Ascending aorta (tissue), 2 donors: ENCODE data around the gene USP49. TPM values are rescaled to one million over a fixed set of nuclear protein-coding genes. Genes with fewer than 3 reads are reported as not detected.

Experiments
- DNase-seq, 2 donors: peaks; one replicate each; pipeline ENCODE4 v3.0.0-alpha.2; 2019; ENCODE audit warnings: low spot score in 2 of 2
- H3K27ac ChIP-seq, 2 donors: fragments of 200-600 bp; sonication (generic); one replicate each; pipeline ENCODE4 v1.5.1; 2016 to 2017; ENCODE audit warnings: mild to moderate bottlenecking in 1 of 2
- H3K27me3 ChIP-seq: fragments of 200-600 bp; sonication (generic); one replicate; pipeline ENCODE4 v1.5.1; 2017
- H3K36me3 ChIP-seq, 2 donors: fragments of 200-600 bp; sonication (generic); one replicate each; pipeline ENCODE4 v1.5.1; 2016
- H3K4me1 ChIP-seq, 2 donors: fragments of 200-600 bp; sonication (generic); one replicate each; pipeline ENCODE4 v1.5.1; 2016 to 2017; ENCODE audit warnings: mild to moderate bottlenecking in 1 of 2
- H3K4me3 ChIP-seq, 2 donors: fragments of 200-600 bp; sonication (generic); one replicate each; pipeline ENCODE4 v1.5.1; 2016 to 2017; ENCODE audit warnings: mild to moderate bottlenecking in 1 of 2
- H3K9me3 ChIP-seq, 2 donors: fragments of 200-600 bp; sonication (generic); one replicate each; pipeline ENCODE4 v1.5.1; 2016
- CTCF ChIP-seq, 3 experiments: fragments of 200-600 bp in 2 of 3; fragments of 450-650 bp in 1 of 3; sonication (generic) in 2 of 3; IDR thresholded peaks; one replicate each; pipeline ENCODE4 v1.5.1; 2016 to 2019; ENCODE audit warnings: antibody characterized with exemption in 3 of 3, mild to moderate bottlenecking in 1 of 3, moderate library complexity in 1 of 3
- intact Hi-C: fragments of 100-400 bp; cut with DNase I; formaldehyde crosslinking; loops from one replicate; pipeline ENCODE4 v1.15.1; 2023
- total RNA-seq: library from RNA; depleted of rRNA; stranded (reverse); fragments of >200 nt; gene quantifications from one replicate; pipeline ENCODE4 v1.1.0, GENCODE V29; 2016

USP49 gene
- total RNA-seq, 1 donor from 2014 or later, result 8.7 TPM

DNA sequence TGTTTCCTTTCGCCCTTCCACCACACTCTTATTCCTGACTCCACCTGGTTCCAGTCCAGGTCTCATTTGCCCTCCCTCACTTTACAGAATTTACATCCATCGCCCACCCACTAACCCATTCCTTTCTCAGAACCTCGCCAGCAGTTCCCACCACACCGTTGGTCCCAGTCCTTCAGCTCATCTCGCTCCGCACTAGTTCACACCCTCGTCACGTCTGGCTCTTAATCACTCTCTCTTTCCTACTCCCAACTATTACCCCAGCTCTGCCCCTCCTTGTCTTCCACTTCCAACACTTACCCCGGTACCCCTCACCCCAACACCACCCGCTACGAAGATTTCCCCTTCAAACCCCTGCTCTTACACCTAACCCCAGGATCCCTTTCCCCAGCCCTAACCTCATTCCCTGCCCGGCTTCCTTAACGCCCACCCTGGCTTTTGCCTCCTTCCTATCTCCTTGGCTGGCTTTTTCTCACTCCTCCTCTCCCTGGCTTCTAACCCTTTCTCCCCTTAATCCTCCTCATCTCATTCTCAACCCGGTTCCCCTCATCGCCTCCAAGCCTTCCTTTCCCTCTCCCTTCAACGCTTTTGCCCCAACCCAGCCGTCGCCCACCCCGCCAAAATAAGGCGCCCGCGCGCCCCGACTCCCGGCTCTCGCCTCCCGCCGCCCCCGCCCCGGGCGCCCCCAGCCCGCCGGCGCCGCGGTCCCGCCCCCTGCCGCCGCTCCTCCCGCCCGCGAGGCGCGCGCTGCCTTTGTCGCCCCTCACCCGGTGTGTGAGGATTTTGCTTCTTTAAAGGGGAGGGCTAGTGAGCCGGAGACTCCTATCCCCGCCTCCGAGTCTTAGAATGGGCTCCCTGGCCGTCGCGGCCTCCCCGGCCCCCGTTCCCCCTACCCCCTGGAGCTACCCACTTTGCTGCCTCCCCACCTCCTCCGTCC, 542 bp downstream of the USP49 start:
- Histone ChIP-seq H3K4me3 (peak overlapping the region; percentile 69 to 87), H3K36me3 (no peaks in the 10 kb centered on the region), H3K27me3 (no peaks in the 10 kb centered on the region), H3K9me3 (no peaks in the 10 kb centered on the region), H3K27ac (peak overlapping the region; percentile 79 to 86), H3K4me1 (peaks cover 0 to 10% of the 10 kb centered on the region in 2 donors)
- DNase-seq, result no peak
- TF ChIP-seq CTCF (IDR thresholded peaks at IDR 0.05), result no peak
- intact Hi-C loops, result loop anchor here (1.0 to 2.0 kb wide), 4 partner anchors 27 to 156 kb away; partner anchors contain the start of genes BYSL, CCND3, MED20 and PRICKLE4

DNA sequence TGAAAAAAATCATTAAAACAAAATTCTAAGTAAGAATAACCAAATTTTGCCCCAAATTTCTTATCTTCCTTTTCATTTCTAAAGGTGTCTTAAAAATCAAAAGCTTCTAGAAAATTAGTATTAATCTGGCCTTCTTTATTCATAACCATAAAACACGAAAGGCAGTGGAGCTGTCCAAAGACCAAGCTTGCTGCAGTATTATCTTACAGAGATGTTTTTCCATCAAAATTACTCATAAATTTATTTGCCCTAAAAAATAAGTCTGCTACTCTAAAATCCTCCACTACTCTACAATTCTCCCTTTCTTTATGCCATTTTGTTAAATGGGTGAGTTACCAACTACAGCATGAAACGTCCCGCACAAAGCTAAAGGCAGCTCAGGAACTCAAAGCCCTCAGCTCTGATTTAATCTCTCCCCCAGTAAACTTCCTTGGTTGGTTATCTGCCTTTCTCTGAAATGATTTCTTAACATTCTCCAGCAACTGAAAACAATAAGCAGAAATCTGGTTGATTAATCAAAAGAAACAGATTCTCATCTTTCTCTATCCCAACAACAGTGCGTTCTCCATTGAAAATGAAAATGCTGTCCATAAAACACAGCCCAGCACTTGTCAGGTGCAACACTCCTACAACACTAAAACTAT, 2.1 kb downstream of the USP49 start:
- Histone ChIP-seq H3K27ac (no peak overlapping the region), H3K4me3 (no peak overlapping the region), H3K36me3 (no peaks in the 10 kb centered on the region), H3K27me3 (no peaks in the 10 kb centered on the region), H3K4me1 (peaks cover 0 to 10% of the 10 kb centered on the region in 2 donors), H3K9me3 (no peaks in the 10 kb centered on the region)
- TF ChIP-seq CTCF (IDR thresholded peaks at IDR 0.05), result no peak
- intact Hi-C loops, result no loop called here
- DNase-seq, result no peak

GRCh38 chr6:41887331-41887751, 7.8 kb downstream of the USP49 start:
- no peak for DNase-seq
- no peak for TF ChIP-seq CTCF (IDR thresholded peaks at IDR 0.05)
- H3K27ac ChIP-seq, result no peak overlapping the region
- no peak overlapping the region for H3K4me3 ChIP-seq
- H3K9me3 ChIP-seq, result no peaks in the 10 kb centered on the region
- no peaks in the 10 kb centered on the region for H3K36me3 ChIP-seq
- H3K27me3 ChIP-seq, result no peaks in the 10 kb centered on the region
- no peaks in the 10 kb centered on the region for H3K4me1 ChIP-seq
- intact Hi-C loops, result no loop called here

DNA sequence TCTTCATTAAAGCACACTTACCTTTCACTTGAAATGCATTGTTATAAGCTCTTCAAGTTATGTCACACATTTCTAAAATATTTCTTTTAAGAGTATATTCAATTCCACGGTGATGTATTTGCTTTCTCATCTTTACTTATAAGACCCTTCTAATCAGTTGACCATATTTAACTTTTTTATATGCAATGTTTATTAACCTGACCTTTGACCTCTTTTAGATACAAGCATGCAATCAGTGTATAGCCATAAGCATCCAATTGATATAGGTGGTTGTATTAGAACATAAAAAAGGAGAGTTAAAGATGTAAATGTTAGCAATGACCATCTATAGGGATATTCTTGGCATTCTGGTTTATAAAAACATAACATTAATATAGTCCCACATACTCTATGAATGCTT, 9.2 kb downstream of the USP49 start:
- Histone ChIP-seq H3K36me3 (no peaks in the 10 kb centered on the region), H3K4me1 (no peaks in the 10 kb centered on the region), H3K27me3 (no peaks in the 10 kb centered on the region), H3K27ac (no peak overlapping the region), H3K9me3 (no peaks in the 10 kb centered on the region), H3K4me3 (no peak overlapping the region)
- no peak for DNase-seq
- TF ChIP-seq CTCF (IDR thresholded peaks at IDR 0.05), result no peak
- intact Hi-C loops, result no loop called here

GRCh38 chr6:41884957-41885356, 10.2 kb downstream of the USP49 start:
- no peak for TF ChIP-seq CTCF (IDR thresholded peaks at IDR 0.05)
- H3K27ac ChIP-seq, result no peak overlapping the region
- intact Hi-C loops, result no loop called here
- H3K27me3 ChIP-seq, result no peaks in the 10 kb centered on the region
- H3K36me3 ChIP-seq, result no peaks in the 10 kb centered on the region
- no peaks in the 10 kb centered on the region for H3K9me3 ChIP-seq
- no peak for DNase-seq
- no peaks in the 10 kb centered on the region for H3K4me1 ChIP-seq
- H3K4me3 ChIP-seq, result no peak overlapping the region
